Right lobe of liver (tissue), 4 donors: ENCODE measurements around the gene ADARB2.

Source experiments
- CTCF ChIP-seq, 4 donors: fragments of 200-600 bp in 3 of 4; fragments of 450-650 bp in 1 of 4; IDR thresholded peaks; one replicate each; pipeline versions ENCODE4 v1.5.1 to v1.8.0; 2016 to 2022; ENCODE audit warnings: antibody characterized with exemption in 4 of 4, mild to moderate bottlenecking in 2 of 4
- POLR2A ChIP-seq: fragments of 450-650 bp; IDR thresholded peaks from one replicate; pipeline ENCODE4 v1.6.1; 2017; ENCODE audit warnings: antibody characterized with exemption, mild to moderate bottlenecking
- donor health status: DM: no; HTN: no; CAD: no.
- donor health status: DM: no; HTN: no; CAD: no.
- donor health status: DM: no; HTN: yes; CAD: no.

- TF ChIP-seq POLR2A (no peak), CTCF (IDR thresholded peaks at IDR 0.05) (no peak)
Observed at GRCh38 chr10:1380088-1380671, 357.1 kb downstream of the ADARB2 start.
